Middle frontal gyrus (tissue), 1 donor: ENCODE results near the gene DNASE1.

ENCODE experiments used
- DNase-seq: peaks from one replicate; pipeline ENCODE4 v3.0.0-alpha.2; 2015; ENCODE audit warnings: low spot score; ENCODE audit errors: extremely low spot score

Gene DNASE1

GRCh38 chr16:3695610-3696369 is 41.3 kb downstream of the DNASE1 start:
- DNase-seq, result no peak

GRCh38 chr16:3696425-3697218 is 42.1 kb downstream of the DNASE1 start:
- DNase-seq, result no peak

GRCh38 chr16:3698941-3699340 is 44.5 kb downstream of the DNASE1 start:
- no peak for DNase-seq

GRCh38 chr16:3701531-3701930 is 47.0 kb downstream of the DNASE1 start:
- DNase-seq, result no peak

- DNase-seq, result no peak
Measured at GRCh38 chr16:3702082-3702481, 47.6 kb downstream of the DNASE1 start.

- DNase-seq, result no peak
Measured at GRCh38 chr16:3706253-3707012, 51.9 kb downstream of the DNASE1 start.
